Lung (tissue), 12 donors: ENCODE measurements around the gene TOPAZ1. TPM values are rescaled to one million over a fixed set of nuclear protein-coding genes. Genes with fewer than 3 reads are reported as not detected.
"Not testable (repeated sequence)": the region's sequence is repeated elsewhere in the genome, so short reads cannot be mapped to it uniquely, and the experiment has no call there.

Source experiments
- ATAC-seq: fragments of 200-7000 bp; cut with Tn5 transposase; one replicate; pipeline ENCODE4 v1.9.1; 2020; ENCODE audit warnings: moderate number of reproducible peaks; ENCODE audit not compliant: insufficient read depth, low FRiP score
- DNase-seq, 3 donors: peaks; one replicate each; pipeline ENCODE4 v3.0.0-alpha.2; 2013 to 2017
- H3K27ac ChIP-seq, 2 donors: one replicate each; pipeline ENCODE4 v1.5.1; 2013; ENCODE audit warnings: mild to moderate bottlenecking in 2 of 2, moderate library complexity in 2 of 2, control low read depth in 1 of 2, inconsistent platforms in 1 of 2, low read depth in 1 of 2, low read length in 1 of 2
- H3K27me3 ChIP-seq, 3 donors: one replicate each; pipeline ENCODE4 v1.5.1; 2013; ENCODE audit warnings: low read length in 2 of 3; ENCODE audit not compliant: control insufficient read depth in 3 of 3, insufficient read depth in 3 of 3
- H3K36me3 ChIP-seq, 4 donors: one replicate each; pipeline ENCODE4 v1.5.1; 2013; ENCODE audit warnings: low read length in 4 of 4, mild to moderate bottlenecking in 1 of 4, moderate library complexity in 1 of 4; ENCODE audit not compliant: control insufficient read depth in 4 of 4, insufficient read depth in 4 of 4
- H3K4me1 ChIP-seq, 5 donors: one replicate each; pipeline ENCODE4 v1.5.1; 2013; ENCODE audit warnings: low read length in 5 of 5, mild to moderate bottlenecking in 2 of 5, moderate library complexity in 1 of 5; ENCODE audit not compliant: control insufficient read depth in 5 of 5, insufficient read depth in 5 of 5
- H3K4me3 ChIP-seq: one replicate; pipeline ENCODE4 v1.5.1; 2013; ENCODE audit warnings: mild to moderate bottlenecking, control low read depth, moderate library complexity
- H3K9ac ChIP-seq, 2 donors: one replicate each; pipeline ENCODE4 v1.5.1; 2013; ENCODE audit warnings: low read length in 2 of 2, control low read depth in 1 of 2; ENCODE audit not compliant: insufficient read depth in 1 of 2
- H3K9me3 ChIP-seq, 4 donors: one replicate each; pipeline ENCODE4 v1.5.1; 2013; ENCODE audit warnings: low read length in 3 of 4, mild to moderate bottlenecking in 1 of 4, moderate library complexity in 1 of 4; ENCODE audit not compliant: control insufficient read depth in 4 of 4, insufficient read depth in 3 of 4
- CTCF ChIP-seq: IDR thresholded peaks from 2 replicates; pipeline ENCODE4 v1.5.1; 2012; ENCODE audit warnings: mild to moderate bottlenecking; ENCODE audit errors: control extremely low read depth, extremely low read depth
- WGBS, 2 donors: extraction: QIAGEN DNeasy Blood & Tissue Kit; methylation state at CpG; one replicate each; pipeline ENCODE4 v1.1.7; 2013; 5-methylcytosine and 5-hydroxymethylcytosine counted together
- polyA plus RNA-seq, 2 donors: library from polyadenylated mRNA; stranded (reverse); fragments of 200-250 nt; gene quantifications; one replicate each; pipeline ENCODE4 v1.2.1, GENCODE V29; 2013
- total RNA-seq, 2 donors: library from RNA; depleted of rRNA in 1 of 2; stranded (reverse); fragments of >200 nt in 1 of 2; gene quantifications; one replicate each; pipeline ENCODE4 v1.2.1, GENCODE V29; 2014 to 2021
- donor health status: control.
- donor health status: control.
- donor health status: Bipolar disorder and iron deficiency.
- donor health status: healthy.
- donor health status: DM: yes; HTN: yes; CAD: no.

Gene TOPAZ1
- total and polyA plus RNA-seq, 4 donors: not detected

GRCh38 chr3:44342176-44342790, 100.6 kb downstream of the TOPAZ1 start:
- no peaks in the 10 kb centered on the region for H3K9me3 ChIP-seq
- 48 to 65% methylated on average over 1 of the region's 1 CpG for WGBS, 2 donors
- DNase-seq: peak in 2 of 3 donors; percentile 91 to 94
- no peaks in the 10 kb centered on the region for H3K27me3 ChIP-seq
- no peaks in the 10 kb centered on the region for H3K36me3 ChIP-seq
- no peak for ATAC-seq
- peaks cover 1 to 27% (median 8%) of the 10 kb centered on the region in 5 donors for H3K4me1 ChIP-seq
- H3K9ac ChIP-seq: no peak overlapping the region
- H3K27ac ChIP-seq: no peak overlapping the region
- H3K4me3 ChIP-seq: no peak overlapping the region
- no peak for TF ChIP-seq CTCF

GRCh38 chr3:44343421-44343820, 101.7 kb downstream of the TOPAZ1 start:
- Histone ChIP-seq H3K36me3 (no peaks in the 10 kb centered on the region), H3K4me3 (no peak overlapping the region), H3K27me3 (no peaks in the 10 kb centered on the region), H3K9ac (no peak overlapping the region), H3K9me3 (no peaks in the 10 kb centered on the region), H3K27ac (no peak overlapping the region), H3K4me1 (peaks cover 2 to 21% (median 4%) of the 10 kb centered on the region in 5 donors)
- DNase-seq (no peak), ATAC-seq (no peak)
- no peak for TF ChIP-seq CTCF

- DNase-seq, H3K4me3 ChIP-seq, H3K36me3 ChIP-seq, H3K9ac ChIP-seq, H3K27me3 ChIP-seq, ATAC-seq, H3K9me3 ChIP-seq: not testable (repeated sequence)
- peak overlapping the region in 1 of 2 donors; percentile 59 for H3K27ac ChIP-seq
- 60 to 62% methylated on average over 6 of the region's 6 CpGs for WGBS, 2 donors
- peaks cover 0 to 12% (median 2%) of the 10 kb centered on the region in 5 donors for H3K4me1 ChIP-seq
Observed at GRCh38 chr3:44346590-44346989, 104.9 kb downstream of the TOPAZ1 start.

- Histone ChIP-seq H3K36me3 (no peaks in the 10 kb centered on the region), H3K27ac (no peak overlapping the region), H3K27me3 (no peaks in the 10 kb centered on the region), H3K4me1 (peaks cover 0 to 2% (median 0%) of the 10 kb centered on the region in 5 donors), H3K4me3 (no peak overlapping the region), H3K9me3 (no peaks in the 10 kb centered on the region), H3K9ac (no peak overlapping the region)
- ATAC-seq: no peak
- TF ChIP-seq CTCF: no peak
- WGBS, 2 donors: 90 to 95% methylated on average over 6 of the region's 6 CpGs
- DNase-seq: no peak
Observed at GRCh38 chr3:44348993-44349392, 107.3 kb downstream of the TOPAZ1 start.
